ENCODE results near the gene GFRA1. TPM values are rescaled to one million over a fixed set of nuclear protein-coding genes. Genes with fewer than 3 reads are reported as not detected.

The GFRA1 gene
- polyA plus RNA-seq, 3 donors: not detected

DNA sequence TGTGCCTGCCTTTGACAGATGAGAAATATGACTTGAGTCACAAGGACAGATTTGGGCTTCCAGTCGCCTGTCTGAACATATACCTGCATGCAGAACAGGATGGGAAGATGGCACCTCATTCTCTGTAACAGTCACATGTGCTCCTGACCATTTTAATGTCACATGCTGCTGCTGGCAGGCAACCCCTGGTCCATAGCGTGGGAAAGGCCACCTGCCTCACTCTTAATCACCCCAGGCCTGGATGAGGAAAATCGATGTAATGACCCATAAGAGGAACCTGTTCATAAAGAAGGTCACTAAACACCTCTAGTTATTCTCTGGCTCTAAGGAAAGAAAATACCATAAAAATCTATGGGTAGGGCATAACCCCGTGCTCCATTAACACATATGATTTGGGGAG lies 110.2 kb downstream of the GFRA1 start:
- peaks cover 2 to 14% (median 9%) of the 10 kb centered on the region in 7 donors for H3K9me3 Mint-ChIP-seq
- no peaks in the 10 kb centered on the region for H3K4me1 Mint-ChIP-seq
- Histone ChIP-seq H3K27ac (ENCODE audit: low read depth in 1 of 2, low read length in 2 of 2) (no peak overlapping the region), H3K4me2 (replicated peaks; ENCODE audit: extremely low read depth, low read length, poor library complexity, severe bottlenecking) (no peak overlapping the region), H2AFZ (ENCODE audit: insufficient read depth, low read depth, low read length, poor library complexity, severe bottlenecking) (no peak overlapping the region), H3K9ac (ENCODE audit: insufficient read depth, low read length, poor library complexity, severe bottlenecking) (no peak overlapping the region), H3K27me3 (ENCODE audit: control insufficient read depth in 2 of 2, insufficient read depth in 2 of 2, low read length in 2 of 2) (no peaks in the 10 kb centered on the region), H3K9me3 (replicated peaks in 1 of 2; ENCODE audit: control insufficient read depth in 1 of 2, insufficient read depth in 1 of 2, low read length in 2 of 2) (peaks cover 0 to 5% of the 10 kb centered on the region in 2 donors), H3K4me3 (replicated peaks in 1 of 3; ENCODE audit: low read depth in 2 of 3, low read length in 3 of 3) (no peak overlapping the region), H3K4me1 (ENCODE audit: control insufficient read depth in 1 of 2, insufficient read depth in 2 of 2, low read length in 2 of 2) (no peaks in the 10 kb centered on the region), H4K20me1 (ENCODE audit: insufficient read depth, low read length) (no peaks in the 10 kb centered on the region), H3K36me3 (replicated peaks in 1 of 2; ENCODE audit: control insufficient read depth in 1 of 2, insufficient read depth in 2 of 2, low read length in 2 of 2) (no peaks in the 10 kb centered on the region), H3K79me2 (ENCODE audit: insufficient read depth, low read length) (no peaks in the 10 kb centered on the region)
- H3K27ac Mint-ChIP-seq: no peak overlapping the region
- no peaks in the 10 kb centered on the region for H3K36me3 Mint-ChIP-seq
- peaks cover 0 to 2% (median 0%) of the 10 kb centered on the region in 3 donors for H3K27me3 Mint-ChIP-seq (ENCODE audit: low read depth in 3 of 3)
- WGBS (ENCODE audit: insufficient coverage): 70% methylated on average over 2 of the region's 4 CpGs
- intact Hi-C loops (cut with micrococcal nuclease): no loop called here
- H3K4me3 Mint-ChIP-seq: no peak overlapping the region
- TF ChIP-seq, protein P1, sequence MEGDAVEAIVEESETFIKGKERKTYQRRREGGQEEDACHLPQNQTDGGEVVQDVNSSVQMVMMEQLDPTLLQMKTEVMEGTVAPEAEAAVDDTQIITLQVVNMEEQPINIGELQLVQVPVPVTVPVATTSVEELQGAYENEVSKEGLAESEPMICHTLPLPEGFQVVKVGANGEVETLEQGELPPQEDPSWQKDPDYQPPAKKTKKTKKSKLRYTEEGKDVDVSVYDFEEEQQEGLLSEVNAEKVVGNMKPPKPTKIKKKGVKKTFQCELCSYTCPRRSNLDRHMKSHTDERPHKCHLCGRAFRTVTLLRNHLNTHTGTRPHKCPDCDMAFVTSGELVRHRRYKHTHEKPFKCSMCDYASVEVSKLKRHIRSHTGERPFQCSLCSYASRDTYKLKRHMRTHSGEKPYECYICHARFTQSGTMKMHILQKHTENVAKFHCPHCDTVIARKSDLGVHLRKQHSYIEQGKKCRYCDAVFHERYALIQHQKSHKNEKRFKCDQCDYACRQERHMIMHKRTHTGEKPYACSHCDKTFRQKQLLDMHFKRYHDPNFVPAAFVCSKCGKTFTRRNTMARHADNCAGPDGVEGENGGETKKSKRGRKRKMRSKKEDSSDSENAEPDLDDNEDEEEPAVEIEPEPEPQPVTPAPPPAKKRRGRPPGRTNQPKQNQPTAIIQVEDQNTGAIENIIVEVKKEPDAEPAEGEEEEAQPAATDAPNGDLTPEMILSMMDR (IDR thresholded peaks at IDR 0.05): no peak
- DNase-seq: no peak

DNA sequence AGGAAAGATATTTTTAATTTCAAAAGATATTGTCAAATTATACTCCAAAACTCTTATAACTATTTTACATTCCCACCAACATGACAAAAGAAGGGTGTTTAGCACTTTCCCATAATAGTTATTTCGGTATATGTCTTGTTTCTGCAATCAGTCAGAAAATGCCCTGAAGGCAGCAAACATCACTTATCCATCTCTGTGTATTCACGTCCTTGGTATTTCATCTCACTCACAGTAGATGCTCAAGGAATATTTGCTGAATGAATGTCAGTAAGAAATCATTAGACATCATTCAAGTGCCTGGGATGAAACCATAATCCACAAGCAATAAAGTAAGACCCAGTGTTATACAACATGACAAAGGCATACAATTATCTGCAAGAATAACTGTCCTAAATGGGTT lies 112.7 kb downstream of the GFRA1 start:
- no peak overlapping the region for H3K4me2 ChIP-seq (replicated peaks; ENCODE audit: extremely low read depth, low read length, poor library complexity, severe bottlenecking)
- Mint-ChIP-seq H3K36me3 (no peaks in the 10 kb centered on the region), H3K27ac (no peak overlapping the region), H3K4me3 (no peak overlapping the region), H3K27me3 (ENCODE audit: low read depth in 3 of 3) (peaks cover 0 to 3% (median 0%) of the 10 kb centered on the region in 3 donors), H3K4me1 (no peaks in the 10 kb centered on the region), H3K9me3 (peaks cover 0 to 9% (median 5%) of the 10 kb centered on the region in 7 donors)
- no peaks in the 10 kb centered on the region for H3K79me2 ChIP-seq (ENCODE audit: insufficient read depth, low read length)
- H3K27me3 ChIP-seq (ENCODE audit: control insufficient read depth in 2 of 2, insufficient read depth in 2 of 2, low read length in 2 of 2): no peaks in the 10 kb centered on the region
- intact Hi-C loops (cut with micrococcal nuclease): no loop called here
- H4K20me1 ChIP-seq (ENCODE audit: insufficient read depth, low read length): no peaks in the 10 kb centered on the region
- no peak for DNase-seq
- no peak overlapping the region for H3K9ac ChIP-seq (ENCODE audit: insufficient read depth, low read length, poor library complexity, severe bottlenecking)
- H3K27ac ChIP-seq (ENCODE audit: low read depth in 1 of 2, low read length in 2 of 2): no peak overlapping the region
- no peak overlapping the region for H3K4me3 ChIP-seq (replicated peaks in 1 of 3; ENCODE audit: low read depth in 2 of 3, low read length in 3 of 3)
- no peaks in the 10 kb centered on the region for H3K36me3 ChIP-seq (replicated peaks in 1 of 2; ENCODE audit: control insufficient read depth in 1 of 2, insufficient read depth in 2 of 2, low read length in 2 of 2)
- no CpG with 5 or more reads among the region's 2 CpGs for WGBS (ENCODE audit: insufficient coverage)
- no peaks in the 10 kb centered on the region for H3K4me1 ChIP-seq (ENCODE audit: control insufficient read depth in 1 of 2, insufficient read depth in 2 of 2, low read length in 2 of 2)
- no peak overlapping the region for H2AFZ ChIP-seq (ENCODE audit: insufficient read depth, low read depth, low read length, poor library complexity, severe bottlenecking)
- peaks cover 0 to 5% of the 10 kb centered on the region in 2 donors for H3K9me3 ChIP-seq (replicated peaks in 1 of 2; ENCODE audit: control insufficient read depth in 1 of 2, insufficient read depth in 1 of 2, low read length in 2 of 2)
- TF ChIP-seq, protein P1 (IDR thresholded peaks at IDR 0.05): no peak

Data from CD14-positive monocyte (primary cell).